GM18861 (cell line): ENCODE measurements around the gene TCEAL6.
"Not testable (repeated sequence)": the region's sequence is repeated elsewhere in the genome, so short reads cannot be mapped to it uniquely, and the experiment has no call there.

ENCODE experiments used
- ATAC-seq: cut with Tn5 transposase; IDR thresholded peaks from one replicate; pipeline ENCODE4 v1.9.1; 2021; ENCODE audit not compliant: unreplicated experiment

TCEAL6 gene

DNA sequence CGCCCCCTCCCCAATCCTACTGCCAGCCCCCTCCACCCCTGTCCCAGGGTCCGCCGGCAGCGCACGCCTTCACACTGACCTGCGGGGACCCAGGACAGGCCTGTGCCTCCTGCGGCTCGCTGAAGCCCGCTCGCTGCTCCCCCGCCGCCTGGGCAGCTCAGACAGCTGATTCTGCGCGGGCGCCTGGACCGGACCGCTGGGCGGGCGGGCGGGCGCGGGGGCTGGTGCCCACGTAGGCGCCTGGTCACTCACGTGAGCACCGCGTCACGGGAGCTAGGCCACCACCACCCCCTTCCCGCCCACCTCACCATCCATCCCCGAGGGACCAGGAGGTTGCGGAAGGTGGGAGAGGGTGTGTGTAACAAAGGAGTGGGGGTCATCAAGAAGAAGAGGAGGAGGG is at the start of gene TCEAL6:
TCEAL6 (minus strand) TSS at position 208 of the 400 bp plus-strand sequence.
- not testable (repeated sequence) for ATAC-seq

GRCh38 chrX:102185967-102186720 is 43.9 kb upstream of the TCEAL6 start:
- no peak for ATAC-seq

DNA sequence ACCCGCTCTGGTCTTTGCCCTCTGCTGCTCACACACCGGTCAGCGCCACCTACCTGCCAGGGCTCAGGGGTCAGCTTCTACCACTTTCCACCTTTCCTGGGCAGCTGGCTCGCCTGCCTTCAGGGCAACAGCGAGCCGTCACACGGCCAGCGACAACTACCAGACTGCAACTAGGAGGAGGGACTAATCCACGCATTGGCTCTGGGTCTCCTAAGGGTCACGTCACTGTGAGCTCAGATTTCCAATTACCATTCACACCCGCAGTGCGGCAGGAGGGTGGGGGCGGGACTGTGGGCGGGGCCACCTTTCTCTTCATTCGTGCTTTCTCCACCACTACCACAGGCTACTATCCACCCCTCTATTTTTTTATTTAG is 13.5 kb upstream of the TCEAL6 start, which contains the start of gene BEX5:
BEX5 (minus strand) TSS at position 172 of the 374 bp plus-strand sequence. CDS start 1,712 bp downstream, outside the sequence.
- peak; percentile 89 for ATAC-seq

- ATAC-seq = no peak
Observed at GRCh38 chrX:102154900-102155805, 12.9 kb upstream of the TCEAL6 start.

GRCh38 chrX:102154218-102154860 is 12.1 kb upstream of the TCEAL6 start:
- no peak for ATAC-seq

DNA sequence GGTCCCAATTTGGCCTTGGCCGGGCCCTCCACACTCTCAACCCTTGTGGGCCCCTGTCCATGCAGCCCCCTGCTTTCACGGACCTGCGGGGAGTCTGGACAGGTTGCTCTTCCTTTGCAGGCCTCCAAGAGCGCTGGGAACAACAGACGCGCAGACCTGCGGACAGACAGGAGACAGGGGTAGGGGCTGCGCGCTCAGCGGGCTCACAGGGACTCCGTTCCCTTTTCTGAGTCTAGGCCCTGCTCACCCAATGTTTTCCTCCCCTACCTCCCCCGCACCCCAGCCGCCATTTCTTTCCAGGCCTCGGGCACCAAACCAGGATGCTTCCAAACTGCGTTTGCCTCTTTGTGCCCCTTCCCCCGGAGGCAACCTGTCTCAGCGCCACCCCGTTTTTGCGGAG is 650 bp downstream of the TCEAL6 start:
- ATAC-seq = not testable (repeated sequence)

DNA sequence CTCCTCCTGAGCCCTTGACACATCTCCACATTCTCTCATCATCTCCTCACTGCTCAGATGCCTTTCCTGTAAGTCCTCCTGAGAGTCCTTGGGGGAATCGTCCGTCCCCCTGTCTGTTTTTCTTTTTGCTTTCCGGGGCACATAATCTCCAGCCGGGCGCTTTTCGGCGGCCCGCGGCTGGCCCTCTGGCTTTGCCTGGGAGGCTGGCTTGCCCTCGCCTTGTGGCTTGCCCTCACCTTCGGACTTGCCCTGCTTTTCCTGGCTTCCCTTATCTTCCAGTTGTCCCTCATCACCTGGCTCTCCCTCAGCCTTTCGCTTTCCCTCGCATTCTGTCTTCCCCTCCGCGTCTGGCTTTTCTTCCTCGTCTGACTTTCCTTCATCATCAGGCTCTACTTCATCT is 1.4 kb downstream of the TCEAL6 start:
- not testable (repeated sequence) for ATAC-seq

- no peak for ATAC-seq
Observed at GRCh38 chrX:102138064-102138463, 4.2 kb downstream of the TCEAL6 start.

DNA sequence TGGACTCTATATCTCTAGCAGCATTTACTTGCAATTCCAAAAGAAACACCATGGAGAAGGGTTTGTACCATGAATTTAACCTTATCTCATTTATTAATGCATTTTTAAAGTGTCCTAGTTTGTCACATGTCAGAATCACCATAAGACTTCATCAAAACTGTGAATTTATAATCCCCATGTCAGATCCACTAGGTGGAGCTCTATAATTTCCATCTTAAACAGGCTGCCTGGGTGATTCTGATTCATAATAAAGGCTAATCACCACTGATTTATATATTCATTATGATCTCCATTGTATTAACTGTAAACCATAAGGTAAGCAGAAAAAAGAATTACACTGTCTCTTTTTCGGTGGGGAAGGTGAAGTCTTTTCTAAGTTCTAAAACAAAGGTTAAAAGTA is 12.8 kb downstream of the TCEAL6 start:
- no peak for ATAC-seq

DNA sequence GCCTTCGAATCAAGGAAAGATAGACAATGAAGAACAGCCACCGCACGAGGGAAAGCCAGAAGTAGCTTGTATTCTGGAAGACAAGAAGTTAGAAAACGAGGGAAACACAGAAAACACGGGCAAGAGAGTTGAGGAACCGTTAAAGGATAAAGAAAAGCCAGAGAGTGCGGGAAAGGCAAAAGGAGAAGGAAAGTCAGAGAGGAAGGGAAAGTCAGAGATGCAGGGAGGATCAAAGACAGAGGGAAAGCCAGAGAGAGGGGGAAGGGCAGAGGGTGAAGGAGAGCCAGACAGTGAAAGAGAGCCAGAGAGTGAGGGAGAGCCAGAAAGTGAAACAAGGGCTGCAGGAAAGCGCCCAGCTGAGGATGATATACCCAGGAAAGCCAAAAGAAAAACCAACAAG is 15.4 kb downstream of the TCEAL6 start:
- no peak for ATAC-seq

- not testable (repeated sequence) for ATAC-seq
Observed at GRCh38 chrX:102126080-102126818, 16.0 kb downstream of the TCEAL6 start.

DNA sequence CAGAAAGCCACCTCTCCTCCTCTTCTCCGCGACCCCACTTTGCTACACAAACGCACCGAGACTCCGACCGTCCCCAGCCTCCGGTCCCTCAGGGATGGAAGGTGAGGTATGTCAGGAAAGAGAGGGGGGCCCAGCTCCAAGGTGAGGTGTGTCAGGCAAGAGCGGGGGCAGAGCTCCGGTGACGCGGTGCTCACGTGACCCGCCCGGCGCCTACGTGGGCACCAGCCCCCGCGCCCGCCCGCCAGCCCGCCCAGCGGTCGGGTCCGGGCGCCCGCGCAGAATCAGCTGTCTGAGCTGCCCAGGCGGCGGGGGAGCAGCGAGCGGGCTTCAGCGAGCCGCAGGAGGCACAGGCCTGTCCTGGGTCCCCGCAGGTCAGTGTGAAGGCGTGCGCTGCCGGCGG is 16.8 kb downstream of the TCEAL6 start, which contains the start of gene TCEAL2:
TCEAL2 (plus strand) TSS at position 244 of the 400 bp plus-strand sequence. CDS start 1,152 bp downstream, outside the sequence.
- not testable (repeated sequence) for ATAC-seq

- not testable (repeated sequence) for ATAC-seq
Observed at GRCh38 chrX:102125014-102125413, 17.3 kb downstream of the TCEAL6 start.

GRCh38 chrX:102115748-102116147 is 26.5 kb downstream of the TCEAL6 start:
- ATAC-seq = no peak

GRCh38 chrX:102113367-102113766 is 28.9 kb downstream of the TCEAL6 start:
- ATAC-seq = no peak
